ENCODE measurements around the gene EHD4. TPM values are rescaled to one million over a fixed set of nuclear protein-coding genes. Genes with fewer than 3 reads are reported as not detected.

The EHD4 gene
- total RNA-seq, 1 experiment from 2014 or later = 20.2 TPM

DNA sequence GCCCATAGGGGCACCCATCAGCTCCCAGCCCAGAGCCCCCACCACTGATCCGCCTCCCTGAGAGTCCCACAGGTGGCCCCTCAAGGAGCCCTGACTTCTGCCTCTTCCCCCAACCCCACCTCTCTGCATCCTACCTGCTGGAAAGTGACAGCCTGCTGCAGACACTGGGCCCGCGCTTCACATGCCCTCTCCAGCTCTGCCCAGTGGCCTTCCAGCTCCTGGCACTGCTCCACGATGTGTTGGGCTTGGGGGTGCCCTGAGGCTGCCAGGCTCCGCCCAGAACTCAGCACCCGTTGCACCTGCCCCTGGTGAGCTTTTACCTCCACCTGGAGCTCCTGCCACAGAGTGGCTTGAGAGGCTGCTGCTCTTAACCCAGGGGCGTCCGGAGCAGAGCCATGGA lies 98.6 kb downstream of the EHD4 start:
- H3K27me3 Mint-ChIP-seq (ENCODE audit: unreplicated experiment) = peaks cover 43% of the 10 kb centered on the region
- no peaks in the 10 kb centered on the region for H3K36me3 Mint-ChIP-seq (ENCODE audit: insufficient read depth, unreplicated experiment)
- CTCF ChIA-PET = no interaction called here
- intact Hi-C loops (cut with micrococcal nuclease; ENCODE audit: unreplicated experiment) = no loop called here
- no peak for DNase-seq
- no peak overlapping the region for H3K4me3 Mint-ChIP-seq (ENCODE audit: low read depth, unreplicated experiment)
- H3K9me3 Mint-ChIP-seq (ENCODE audit: low read depth, unreplicated experiment) = no peaks in the 10 kb centered on the region
- no peaks in the 10 kb centered on the region for H3K4me1 Mint-ChIP-seq (ENCODE audit: low read depth, unreplicated experiment)
- TF ChIP-seq, protein P1, sequence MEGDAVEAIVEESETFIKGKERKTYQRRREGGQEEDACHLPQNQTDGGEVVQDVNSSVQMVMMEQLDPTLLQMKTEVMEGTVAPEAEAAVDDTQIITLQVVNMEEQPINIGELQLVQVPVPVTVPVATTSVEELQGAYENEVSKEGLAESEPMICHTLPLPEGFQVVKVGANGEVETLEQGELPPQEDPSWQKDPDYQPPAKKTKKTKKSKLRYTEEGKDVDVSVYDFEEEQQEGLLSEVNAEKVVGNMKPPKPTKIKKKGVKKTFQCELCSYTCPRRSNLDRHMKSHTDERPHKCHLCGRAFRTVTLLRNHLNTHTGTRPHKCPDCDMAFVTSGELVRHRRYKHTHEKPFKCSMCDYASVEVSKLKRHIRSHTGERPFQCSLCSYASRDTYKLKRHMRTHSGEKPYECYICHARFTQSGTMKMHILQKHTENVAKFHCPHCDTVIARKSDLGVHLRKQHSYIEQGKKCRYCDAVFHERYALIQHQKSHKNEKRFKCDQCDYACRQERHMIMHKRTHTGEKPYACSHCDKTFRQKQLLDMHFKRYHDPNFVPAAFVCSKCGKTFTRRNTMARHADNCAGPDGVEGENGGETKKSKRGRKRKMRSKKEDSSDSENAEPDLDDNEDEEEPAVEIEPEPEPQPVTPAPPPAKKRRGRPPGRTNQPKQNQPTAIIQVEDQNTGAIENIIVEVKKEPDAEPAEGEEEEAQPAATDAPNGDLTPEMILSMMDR (IDR thresholded peaks at IDR 0.05; ENCODE audit: unreplicated experiment) = no peak
- BruUV-seq (replicated peaks) = no TSS peak
- no peak overlapping the region for H3K27ac Mint-ChIP-seq (ENCODE audit: unreplicated experiment)

DNA sequence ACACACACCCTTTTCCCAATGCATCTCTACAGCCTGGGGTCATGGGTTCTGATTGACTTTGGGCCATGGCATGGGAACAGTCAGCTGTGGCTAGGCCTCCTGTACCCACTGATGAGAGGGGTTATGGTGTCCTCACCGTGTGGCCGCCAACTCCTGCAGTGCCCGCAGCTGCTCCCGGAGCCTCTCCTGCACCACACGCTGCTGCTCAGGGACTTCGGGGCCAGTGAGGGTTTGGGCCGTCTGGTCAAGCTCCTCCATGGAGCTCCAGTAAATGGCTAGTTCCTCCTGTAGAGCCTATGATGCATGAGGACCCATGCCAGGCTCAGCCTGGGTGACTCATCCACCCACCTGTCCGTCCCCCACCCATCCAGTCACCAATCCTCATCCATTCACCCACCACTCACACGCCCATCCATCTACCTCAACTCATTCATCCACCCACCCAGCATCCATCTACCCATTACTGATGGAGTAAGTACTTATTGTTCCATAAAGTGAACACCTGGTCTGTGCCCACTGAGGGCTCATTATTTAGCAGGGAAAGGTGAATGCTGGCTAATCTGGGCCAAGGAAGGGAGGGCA lies 100.1 kb downstream of the EHD4 start:
- no peak for DNase-seq
- intact Hi-C loops (cut with micrococcal nuclease; ENCODE audit: unreplicated experiment) = no loop called here
- CTCF ChIA-PET = no interaction called here
- no peak overlapping the region for H3K27ac Mint-ChIP-seq (ENCODE audit: unreplicated experiment)
- no peaks in the 10 kb centered on the region for H3K4me1 Mint-ChIP-seq (ENCODE audit: low read depth, unreplicated experiment)
- no peak overlapping the region for H3K4me3 Mint-ChIP-seq (ENCODE audit: low read depth, unreplicated experiment)
- no TSS peak for BruUV-seq (replicated peaks)
- TF ChIP-seq, protein P1 (IDR thresholded peaks at IDR 0.05; ENCODE audit: unreplicated experiment) = no peak
- H3K27me3 Mint-ChIP-seq (ENCODE audit: unreplicated experiment) = peaks cover 43% of the 10 kb centered on the region
- H3K9me3 Mint-ChIP-seq (ENCODE audit: low read depth, unreplicated experiment) = no peaks in the 10 kb centered on the region
- no peaks in the 10 kb centered on the region for H3K36me3 Mint-ChIP-seq (ENCODE audit: insufficient read depth, unreplicated experiment)

GRCh38 chr15:41871175-41871905 lies 101.0 kb downstream of the EHD4 start:
- CTCF ChIA-PET = no interaction called here
- intact Hi-C loops (cut with micrococcal nuclease; ENCODE audit: unreplicated experiment) = no loop called here
- Mint-ChIP-seq H3K4me1 (ENCODE audit: low read depth, unreplicated experiment) (no peaks in the 10 kb centered on the region), H3K9me3 (ENCODE audit: low read depth, unreplicated experiment) (no peaks in the 10 kb centered on the region), H3K27ac (ENCODE audit: unreplicated experiment) (no peak overlapping the region), H3K4me3 (ENCODE audit: low read depth, unreplicated experiment) (no peak overlapping the region), H3K27me3 (ENCODE audit: unreplicated experiment) (peaks cover 43% of the 10 kb centered on the region), H3K36me3 (ENCODE audit: insufficient read depth, unreplicated experiment) (no peaks in the 10 kb centered on the region)
- TF ChIP-seq, protein P1 (IDR thresholded peaks at IDR 0.05; ENCODE audit: unreplicated experiment) = no peak
- no peak for DNase-seq
- no TSS peak for BruUV-seq (replicated peaks)

GRCh38 chr15:41870689-41871081 lies 101.7 kb downstream of the EHD4 start:
- no peaks in the 10 kb centered on the region for H3K9me3 Mint-ChIP-seq (ENCODE audit: low read depth, unreplicated experiment)
- intact Hi-C loops (cut with micrococcal nuclease; ENCODE audit: unreplicated experiment) = no loop called here
- no peak overlapping the region for H3K27ac Mint-ChIP-seq (ENCODE audit: unreplicated experiment)
- H3K4me1 Mint-ChIP-seq (ENCODE audit: low read depth, unreplicated experiment) = no peaks in the 10 kb centered on the region
- no TSS peak for BruUV-seq (replicated peaks)
- no peak for DNase-seq
- TF ChIP-seq, protein P1 (IDR thresholded peaks at IDR 0.05; ENCODE audit: unreplicated experiment) = no peak
- H3K36me3 Mint-ChIP-seq (ENCODE audit: insufficient read depth, unreplicated experiment) = no peaks in the 10 kb centered on the region
- no peak overlapping the region for H3K4me3 Mint-ChIP-seq (ENCODE audit: low read depth, unreplicated experiment)
- CTCF ChIA-PET = no interaction called here
- H3K27me3 Mint-ChIP-seq (ENCODE audit: unreplicated experiment) = peaks cover 41% of the 10 kb centered on the region

All from Calu3 (cell line).